Natural killer cell (primary cell): Measurements from ENCODE around the gene NFKBIE. TPM values are rescaled to one million over a fixed set of nuclear protein-coding genes. Genes with fewer than 3 reads are reported as not detected.

Experiments
- ATAC-seq, 3 donors: fragments of 150-1000 bp in 2 of 3; fragments of 200-7000 bp in 1 of 3; cut with Tn5 transposase; 1 replicate in 1 of 3; 2 replicates in 2 of 3; pipeline ENCODE4 v1.10.0; 2021; ENCODE audit warnings: mild to moderate bottlenecking in 2 of 3, moderate library complexity in 2 of 3
- DNase-seq, 2 donors: peaks; one replicate each; pipeline versions ENCODE4 v3.0.0 to v3.0.0-alpha.2; 2013 to 2021; ENCODE audit warnings: mixed read lengths in 1 of 2
- H3K27ac ChIP-seq: one replicate; pipeline ENCODE4 v1.5.1; 2013; ENCODE audit warnings: mild to moderate bottlenecking, low read length
- H3K27me3 ChIP-seq: one replicate; pipeline ENCODE4 v1.6.1; 2013; ENCODE audit warnings: low read length; ENCODE audit not compliant: control insufficient read depth, insufficient read depth
- H3K36me3 ChIP-seq: one replicate; pipeline ENCODE4 v1.6.1; 2013; ENCODE audit warnings: low read length; ENCODE audit not compliant: control insufficient read depth, insufficient read depth
- H3K4me1 ChIP-seq: one replicate; pipeline ENCODE4 v1.6.1; 2013; ENCODE audit warnings: low read length; ENCODE audit not compliant: control insufficient read depth, insufficient read depth
- H3K4me3 ChIP-seq: one replicate; pipeline ENCODE4 v1.5.1; 2013; ENCODE audit warnings: low read length
- H3K9me3 ChIP-seq: one replicate; pipeline ENCODE4 v1.6.1; 2013; ENCODE audit warnings: low read length; ENCODE audit not compliant: control insufficient read depth, insufficient read depth
- H3K27ac Mint-ChIP-seq, 2 donors: one replicate each; pipeline ENCODE4 v1.8.0; 2022; ENCODE audit warnings: mild to moderate bottlenecking in 2 of 2, mixed read lengths in 2 of 2, moderate library complexity in 1 of 2
- H3K27me3 Mint-ChIP-seq, 2 donors: one replicate each; pipeline ENCODE4 v1.8.0; 2022; ENCODE audit warnings: low read depth in 2 of 2, mixed read lengths in 2 of 2
- H3K36me3 Mint-ChIP-seq: one replicate; pipeline ENCODE4 v1.8.0; 2022; ENCODE audit warnings: mixed read lengths
- H3K4me1 Mint-ChIP-seq, 2 donors: one replicate each; pipeline ENCODE4 v1.8.0; 2022; ENCODE audit warnings: mixed read lengths in 2 of 2
- H3K4me3 Mint-ChIP-seq: one replicate; pipeline ENCODE4 v1.8.0; 2022; ENCODE audit warnings: mild to moderate bottlenecking, moderate library complexity, mixed read lengths
- H3K9me3 Mint-ChIP-seq, 2 donors: one replicate each; pipeline ENCODE4 v1.8.0; 2022; ENCODE audit warnings: mixed read lengths in 2 of 2
- WGBS: methylation state at CpG from one replicate; pipeline ENCODE4 v1.1.7; 2013; ENCODE audit warnings: missing lambda C conversion rate; ENCODE audit not compliant: insufficient coverage; 5-methylcytosine and 5-hydroxymethylcytosine counted together
- intact Hi-C: fragments of 100-400 bp; cut with micrococcal nuclease; formaldehyde crosslinking; loops from one replicate; pipeline ENCODE4 v1.14.2; 2022
- total RNA-seq, 4 donors: library from RNA; stranded (reverse); fragments of 120-200 nt in 1 of 4; gene quantifications; one replicate each; pipeline versions ENCODE4 v1.2.3 to v1.2.4, GENCODE V29; 2013 to 2022
- TF ChIP-seq, protein P1 (sequence below): fragments of 200-600 bp; IDR thresholded peaks from one replicate; pipeline ENCODE4 v1.8.0; 2022; ENCODE audit warnings: antibody characterized with exemption

Gene NFKBIE
- total RNA-seq, 3 donors from 2014 or later (not counting 1 experiment from before 2014, with no cell fraction given) = 44.9 to 61.5 (median 56.4) TPM

- H3K36me3 ChIP-seq = no peaks in the 10 kb centered on the region
- no peak overlapping the region for H3K4me3 ChIP-seq
- ATAC-seq (no peak), DNase-seq (no peak)
- Mint-ChIP-seq H3K4me3 (no peak overlapping the region), H3K27ac (no peak overlapping the region), H3K4me1 (no peaks in the 10 kb centered on the region), H3K9me3 (no peaks in the 10 kb centered on the region), H3K36me3 (no peaks in the 10 kb centered on the region), H3K27me3 (peaks cover 11 to 12% of the 10 kb centered on the region in 2 donors)
- no peaks in the 10 kb centered on the region for H3K4me1 ChIP-seq
- TF ChIP-seq, protein P1, sequence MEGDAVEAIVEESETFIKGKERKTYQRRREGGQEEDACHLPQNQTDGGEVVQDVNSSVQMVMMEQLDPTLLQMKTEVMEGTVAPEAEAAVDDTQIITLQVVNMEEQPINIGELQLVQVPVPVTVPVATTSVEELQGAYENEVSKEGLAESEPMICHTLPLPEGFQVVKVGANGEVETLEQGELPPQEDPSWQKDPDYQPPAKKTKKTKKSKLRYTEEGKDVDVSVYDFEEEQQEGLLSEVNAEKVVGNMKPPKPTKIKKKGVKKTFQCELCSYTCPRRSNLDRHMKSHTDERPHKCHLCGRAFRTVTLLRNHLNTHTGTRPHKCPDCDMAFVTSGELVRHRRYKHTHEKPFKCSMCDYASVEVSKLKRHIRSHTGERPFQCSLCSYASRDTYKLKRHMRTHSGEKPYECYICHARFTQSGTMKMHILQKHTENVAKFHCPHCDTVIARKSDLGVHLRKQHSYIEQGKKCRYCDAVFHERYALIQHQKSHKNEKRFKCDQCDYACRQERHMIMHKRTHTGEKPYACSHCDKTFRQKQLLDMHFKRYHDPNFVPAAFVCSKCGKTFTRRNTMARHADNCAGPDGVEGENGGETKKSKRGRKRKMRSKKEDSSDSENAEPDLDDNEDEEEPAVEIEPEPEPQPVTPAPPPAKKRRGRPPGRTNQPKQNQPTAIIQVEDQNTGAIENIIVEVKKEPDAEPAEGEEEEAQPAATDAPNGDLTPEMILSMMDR = no peak
- WGBS = 87% methylated on average over 3 of the region's 3 CpGs
- intact Hi-C loops = no loop called here
- no peaks in the 10 kb centered on the region for H3K9me3 ChIP-seq
- H3K27me3 ChIP-seq = no peaks in the 10 kb centered on the region
- no peak overlapping the region for H3K27ac ChIP-seq
Observed at GRCh38 chr6:44211284-44211683, 54.1 kb downstream of the NFKBIE start.

Other genes starting within 250 kb of the NFKBIE start
- 10 to 100 TPM; 14.9 to 16.2 (median 16.0) TPM for gene MRPL14, start 138.1 kb downstream of the NFKBIE start, total RNA-seq
- 10 to 100 TPM; 24.7 to 30.8 (median 28.1) TPM for gene TMEM63B, start 138.0 kb downstream of the NFKBIE start, total RNA-seq
- not detected for gene CAPN11, start 106.7 kb downstream of the NFKBIE start, total RNA-seq
- not detected for gene MYMX, start 48.6 kb downstream of the NFKBIE start, total RNA-seq
- gene SLC29A1, start 42.0 kb downstream of the NFKBIE start, total RNA-seq = 1 to 10 TPM; 2.2 to 5.5 (median 5.2) TPM
- gene HSP90AB1, start 18.4 kb downstream of the NFKBIE start, total RNA-seq = 100 to 1,000 TPM; 256 to 372 (median 308) TPM
- 10 to 100 TPM; 20.9 to 27.7 (median 26.8) TPM for gene SLC35B2, start 8.0 kb downstream of the NFKBIE start, total RNA-seq
- not detected for gene TMEM151B, start 4.9 kb upstream of the NFKBIE start, total RNA-seq
- 10 to 100 TPM; 14.1 to 17.2 (median 14.2) TPM for gene AARS2, start 47.8 kb upstream of the NFKBIE start, total RNA-seq
- gene SPATS1, start 77.1 kb upstream of the NFKBIE start, total RNA-seq = not detected
- gene CDC5L, start 122.2 kb upstream of the NFKBIE start, total RNA-seq = 10 to 100 TPM; 22.0 to 25.0 (median 24.9) TPM